SH-SY5Y (cell line): ENCODE measurements around the gene CDKL5.

ENCODE experiments used
- GATA2 ChIP-seq: IDR thresholded peaks from 2 replicates; pipeline ENCODE4 v1.6.1; 2011; ENCODE audit warnings: mild to moderate bottlenecking, low read depth, low read length
- GATA3 ChIP-seq: IDR thresholded peaks from 2 replicates; pipeline ENCODE4 v1.6.1; 2011; ENCODE audit warnings: low read depth, mild to moderate bottlenecking, low read length, moderate library complexity

Gene CDKL5

DNA sequence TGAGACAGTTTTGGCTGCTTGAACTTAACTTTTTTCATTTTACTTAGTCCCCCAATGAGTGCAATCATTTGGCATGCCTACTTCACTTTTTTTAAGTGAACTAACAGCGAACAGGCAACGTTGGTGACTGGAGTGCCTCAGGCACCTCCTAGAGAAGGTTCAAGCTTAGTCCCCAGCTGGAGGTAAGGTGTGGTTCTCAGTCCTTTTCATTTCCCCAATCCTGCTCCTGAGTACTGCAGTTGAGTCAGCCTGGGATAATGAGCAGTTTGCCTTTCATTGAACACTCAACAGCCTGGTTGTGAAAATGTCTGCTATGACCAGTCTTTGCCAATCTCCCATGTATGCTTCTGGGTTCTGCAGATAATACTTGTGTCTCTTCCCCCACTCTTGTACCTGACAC is 109.5 kb downstream of the CDKL5 start:
- TF ChIP-seq GATA3 (no peak), GATA2 (no peak)

DNA sequence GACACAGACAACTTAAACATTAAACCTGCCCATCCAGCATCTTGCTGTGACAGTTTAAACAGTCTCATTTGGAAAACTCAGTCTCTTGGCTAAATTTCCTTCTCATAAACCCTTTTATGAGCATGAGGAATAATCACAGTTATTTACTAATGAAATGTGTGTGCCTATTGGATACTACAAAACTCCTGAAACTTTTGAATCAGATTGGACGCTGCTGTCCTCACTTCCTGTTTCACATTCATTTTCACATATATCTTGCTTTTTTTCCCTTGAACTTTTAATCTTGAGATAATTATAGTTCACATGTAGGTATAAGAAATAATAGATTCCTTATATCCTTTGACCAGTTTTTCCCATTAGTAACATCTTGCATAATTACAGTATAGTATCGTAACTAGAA is 111.7 kb downstream of the CDKL5 start:
- TF ChIP-seq GATA3: no peak
- TF ChIP-seq GATA2: no peak

DNA sequence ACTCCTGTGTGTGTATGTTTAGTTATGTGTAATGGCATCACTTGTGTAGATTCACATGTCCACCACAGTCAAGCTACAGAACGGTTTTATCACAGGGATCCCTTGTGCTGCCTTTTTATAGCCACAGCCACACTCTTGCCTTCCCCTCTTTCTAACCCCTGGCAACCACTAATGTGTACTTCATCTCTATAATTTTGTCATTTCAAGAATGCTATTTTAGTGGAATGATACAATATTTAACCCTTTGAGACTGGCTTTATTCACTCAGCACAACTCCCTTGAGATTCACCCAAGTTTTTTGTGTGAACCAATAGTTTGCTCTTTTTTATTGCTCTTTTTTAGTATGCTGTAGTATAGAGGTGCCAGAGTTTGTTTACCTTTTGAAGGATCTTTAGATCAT is 112.1 kb downstream of the CDKL5 start:
- TF ChIP-seq GATA2: no peak
- TF ChIP-seq GATA3: no peak

DNA sequence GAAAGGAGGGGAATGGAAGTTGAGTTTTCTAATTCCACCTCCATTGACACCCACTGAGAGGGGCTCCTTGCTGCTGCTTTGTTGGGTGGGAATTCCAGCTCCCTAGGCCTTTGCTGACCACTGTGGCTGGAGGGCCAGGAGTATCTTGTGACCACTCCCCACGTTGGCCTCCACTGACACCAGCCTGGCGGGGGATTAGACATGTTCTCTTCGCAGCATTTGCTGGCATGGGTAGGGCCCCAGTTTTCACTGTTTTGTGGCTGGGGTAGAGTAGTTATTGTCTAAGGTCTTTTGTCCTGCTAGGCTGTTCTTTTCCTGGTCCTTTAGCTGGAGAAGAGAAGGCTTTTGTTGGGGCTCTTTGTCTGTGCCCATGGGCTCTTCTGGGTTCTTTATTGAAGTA is 116.7 kb downstream of the CDKL5 start:
- no peak for TF ChIP-seq GATA3
- TF ChIP-seq GATA2: no peak

DNA sequence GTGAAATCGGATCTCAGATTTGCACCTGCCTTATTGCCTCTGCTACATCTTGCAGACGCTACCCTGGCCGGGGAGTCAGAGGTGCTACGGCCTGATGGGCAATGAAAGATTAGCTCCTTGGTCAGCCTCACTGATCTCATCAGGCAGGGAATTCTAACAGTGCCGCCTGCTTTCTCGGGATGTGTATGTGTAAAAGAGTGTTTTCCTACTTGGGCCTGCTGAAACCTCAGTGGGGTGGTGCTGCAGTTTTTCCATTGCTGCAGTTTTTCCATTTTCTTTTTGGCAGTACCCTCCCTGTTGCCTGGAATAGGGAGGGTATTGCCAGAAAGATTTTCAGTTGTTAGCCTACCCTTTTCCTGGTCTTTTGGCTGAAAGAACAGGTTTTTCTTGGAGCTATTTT is 117.5 kb downstream of the CDKL5 start:
- TF ChIP-seq GATA3: no peak
- TF ChIP-seq GATA2: no peak

DNA sequence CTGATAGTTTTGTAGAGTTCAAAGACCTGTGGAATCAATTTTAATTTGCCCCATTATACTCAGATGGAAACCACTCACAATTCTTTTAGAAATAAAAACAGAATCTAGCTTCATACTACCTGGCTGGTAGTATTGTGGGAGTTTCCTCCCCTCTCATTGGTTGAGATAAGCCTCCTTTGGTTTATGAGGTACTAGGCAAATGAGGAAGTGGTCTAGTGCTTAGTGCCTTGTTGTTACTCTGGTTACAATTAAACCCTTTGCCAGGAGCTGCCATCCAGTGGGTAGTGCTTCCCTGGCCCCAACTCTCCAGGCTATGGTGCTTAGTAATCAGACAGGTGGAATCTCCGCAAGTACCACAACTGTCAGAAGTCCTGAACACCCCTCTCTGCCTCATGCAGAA is 118.3 kb downstream of the CDKL5 start:
- TF ChIP-seq GATA2: no peak
- TF ChIP-seq GATA3: no peak

DNA sequence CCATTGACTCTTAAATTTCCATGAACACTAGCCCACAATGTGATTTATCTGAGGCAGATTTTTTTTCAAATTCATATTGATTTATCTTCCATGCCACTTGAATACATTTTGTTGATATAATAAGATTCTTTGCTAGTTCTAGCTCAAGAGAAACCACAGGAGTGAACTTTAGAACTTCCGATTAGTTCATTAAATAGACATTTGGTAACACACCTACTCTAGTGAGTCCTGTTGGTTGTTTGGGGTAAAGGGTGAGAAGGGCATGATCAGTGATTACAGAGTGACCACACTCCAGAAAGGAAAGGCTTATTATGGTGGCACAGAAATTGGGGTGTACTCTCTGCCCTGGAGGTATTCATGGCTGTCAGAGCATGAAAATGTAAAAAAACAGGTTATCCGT is 120.4 kb downstream of the CDKL5 start:
- TF ChIP-seq GATA2 (no peak), GATA3 (no peak)

DNA sequence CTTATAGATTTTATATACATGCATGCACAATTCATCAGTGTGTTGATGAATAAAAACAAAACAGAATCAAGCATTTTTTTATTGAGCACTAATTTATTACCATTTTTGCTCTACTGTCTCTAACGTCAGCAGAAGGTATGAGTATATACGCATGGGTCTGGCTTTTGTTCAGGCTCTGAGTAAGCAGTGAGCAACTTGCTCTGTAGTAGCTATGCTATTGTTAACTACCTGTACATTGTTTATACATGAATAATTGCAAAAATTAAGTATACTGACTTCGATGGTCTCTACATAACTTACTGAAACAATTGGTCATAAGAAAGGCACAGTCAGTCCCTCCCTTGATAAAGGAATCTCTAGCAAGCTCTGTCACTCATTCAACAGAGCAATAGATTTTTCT is 123.6 kb downstream of the CDKL5 start:
- TF ChIP-seq GATA3 (no peak), GATA2 (no peak)

DNA sequence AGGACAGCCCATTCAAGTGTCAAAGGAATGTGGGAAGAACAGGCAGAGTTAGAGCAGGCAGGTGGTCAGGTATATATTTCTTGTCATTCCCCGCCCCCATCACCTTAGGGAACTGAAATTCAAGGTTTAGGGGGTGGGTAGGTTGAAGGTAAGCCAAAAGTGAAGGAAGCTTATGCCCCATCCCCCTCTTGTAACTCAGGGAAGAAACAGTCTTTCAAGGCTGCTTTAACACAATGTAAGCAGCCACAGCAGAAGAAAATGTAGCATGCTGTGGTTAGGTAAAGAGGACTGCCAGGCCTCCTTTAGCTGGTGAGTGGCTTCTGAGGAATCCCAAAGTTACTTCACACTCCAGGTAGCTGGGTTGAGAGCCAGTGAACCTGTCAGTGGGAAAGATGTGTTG is 124.2 kb downstream of the CDKL5 start:
- TF ChIP-seq GATA2 (no peak), GATA3 (no peak)

DNA sequence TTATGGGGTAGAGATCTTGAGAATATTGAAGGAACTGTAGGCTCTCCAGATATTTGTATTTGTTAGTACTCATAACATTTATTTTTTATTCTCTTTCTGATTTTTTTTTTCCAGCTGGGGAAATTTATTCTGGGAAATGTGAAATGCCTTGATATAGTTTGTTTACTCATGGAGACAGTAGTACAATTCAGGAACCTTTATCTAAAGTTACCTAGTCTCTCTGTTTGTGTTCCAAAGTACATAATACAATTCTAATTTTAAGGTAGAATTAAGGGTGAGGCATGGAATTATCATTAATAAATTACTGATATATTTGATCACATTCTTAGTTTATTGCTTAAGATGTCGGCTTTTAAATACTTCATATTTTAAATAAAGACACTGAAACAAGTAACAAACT is 132.5 kb downstream of the CDKL5 start:
- no peak for TF ChIP-seq GATA3
- no peak for TF ChIP-seq GATA2

DNA sequence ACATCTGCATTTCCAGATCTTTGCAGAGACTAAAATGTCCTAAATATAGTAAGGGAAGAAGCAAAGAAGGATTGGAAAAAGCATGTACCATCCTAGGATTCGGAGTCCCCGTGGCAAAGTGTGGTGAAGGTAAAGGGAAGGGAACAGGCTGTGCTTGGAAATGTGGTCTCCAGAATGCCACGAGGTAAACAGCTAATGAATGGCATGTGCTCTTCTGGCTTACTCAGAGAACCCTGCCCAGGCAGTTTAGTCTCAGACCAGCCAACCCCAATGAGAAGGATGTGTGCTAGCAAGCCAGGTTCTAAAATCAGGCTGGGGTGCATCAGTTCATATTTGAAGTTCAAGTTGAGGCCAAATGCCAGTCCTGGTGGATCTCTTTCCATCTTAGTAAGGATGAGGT is 133.4 kb downstream of the CDKL5 start:
- TF ChIP-seq GATA3 (no peak), GATA2 (no peak)

DNA sequence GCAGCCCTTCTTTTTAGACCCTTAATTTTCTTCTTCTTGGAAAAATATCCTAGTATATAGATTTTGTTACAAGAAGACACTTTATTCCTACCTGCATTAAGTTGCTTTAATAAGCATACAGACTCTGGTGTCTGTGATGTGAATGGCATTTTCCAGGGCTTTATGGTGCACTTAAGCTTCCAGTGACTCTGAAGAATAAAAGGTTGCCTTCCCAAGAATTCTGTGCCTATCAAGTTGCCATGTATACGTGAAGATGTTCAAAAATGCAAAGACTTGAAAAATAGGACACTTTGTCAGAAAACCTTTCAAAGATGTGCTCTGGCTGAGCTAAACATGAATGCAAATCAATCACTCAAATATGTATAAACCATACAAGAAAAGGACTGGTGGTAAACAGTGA is 135.6 kb downstream of the CDKL5 start:
- TF ChIP-seq GATA2 (no peak), GATA3 (no peak)

DNA sequence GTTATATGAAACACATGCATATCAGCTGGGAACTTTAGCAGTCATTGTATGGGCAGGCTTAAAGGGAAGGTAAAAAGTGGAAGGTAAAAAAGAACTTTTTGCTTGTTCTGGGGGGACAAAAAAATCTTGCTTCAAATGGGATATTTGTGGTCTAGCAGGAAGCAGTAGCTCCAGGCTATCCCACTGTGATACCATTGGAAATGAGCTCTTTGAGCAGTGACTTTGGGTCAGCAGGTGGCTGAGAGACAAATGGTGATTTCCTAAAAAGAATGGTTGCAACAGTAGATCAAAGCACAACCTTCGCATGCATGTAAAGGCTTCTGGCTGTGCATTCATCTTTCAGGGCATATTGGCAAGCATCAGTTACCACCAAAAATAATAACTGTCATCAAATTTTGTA is 140.3 kb downstream of the CDKL5 start:
- TF ChIP-seq GATA2: no peak
- no peak for TF ChIP-seq GATA3

DNA sequence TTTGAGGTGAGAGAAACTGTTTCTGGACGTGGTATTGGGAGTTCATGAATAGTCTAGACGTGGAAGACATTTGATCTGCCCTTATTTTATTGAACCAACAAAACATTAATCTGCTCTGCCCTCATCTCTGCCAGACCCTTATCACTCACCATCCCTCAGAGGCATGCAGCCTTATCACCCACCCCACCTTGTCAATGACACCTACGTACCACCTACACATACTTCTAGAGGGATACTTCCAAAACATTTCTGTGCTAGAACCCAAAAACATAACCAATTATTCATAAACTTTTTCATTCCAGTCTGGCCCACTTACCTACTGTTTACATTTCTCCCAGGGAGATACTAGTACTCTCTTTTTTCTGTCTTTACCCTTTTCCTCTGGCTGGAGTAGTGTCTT is 141.3 kb downstream of the CDKL5 start:
- TF ChIP-seq GATA2 (no peak), GATA3 (no peak)

DNA sequence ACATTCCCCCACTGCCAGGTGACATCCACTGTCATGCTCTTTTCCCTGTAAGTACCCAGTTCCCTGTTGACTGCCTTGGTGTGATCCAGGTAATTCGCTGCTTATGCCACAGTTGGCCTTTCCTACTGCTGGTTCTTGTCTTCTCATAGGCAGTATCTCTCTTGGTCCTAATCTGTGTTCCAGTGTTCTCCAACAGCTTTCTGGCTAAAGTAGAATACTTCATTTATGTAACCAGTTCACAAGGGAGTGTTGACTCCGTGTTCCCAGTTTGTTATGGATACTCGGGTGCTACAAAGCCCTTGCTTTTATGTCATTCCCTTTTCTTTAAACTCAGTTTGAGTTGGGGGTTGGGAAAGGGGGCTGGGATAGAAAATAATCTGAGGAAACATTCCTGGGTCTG is 148.1 kb downstream of the CDKL5 start:
- TF ChIP-seq GATA2: no peak
- no peak for TF ChIP-seq GATA3

DNA sequence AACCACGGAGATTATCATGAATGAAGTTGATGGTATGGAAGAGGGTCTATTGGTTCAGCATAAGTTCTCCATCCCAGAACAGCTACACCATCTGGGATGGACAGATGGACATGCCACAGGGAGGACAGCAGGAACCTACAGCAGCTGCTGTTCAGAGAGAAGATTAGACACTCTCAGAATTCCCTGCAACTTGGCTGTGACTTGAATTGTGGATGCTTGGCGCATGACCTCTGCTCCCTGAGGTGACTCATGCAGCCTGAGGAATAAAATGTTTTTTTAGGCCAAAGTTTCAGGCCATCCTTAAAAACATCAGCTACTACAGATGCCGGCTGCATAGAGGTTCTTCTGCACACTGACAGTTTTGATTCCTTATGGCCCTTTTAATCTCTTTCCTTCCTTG is 149.2 kb downstream of the CDKL5 start:
- no peak for TF ChIP-seq GATA3
- no peak for TF ChIP-seq GATA2

DNA sequence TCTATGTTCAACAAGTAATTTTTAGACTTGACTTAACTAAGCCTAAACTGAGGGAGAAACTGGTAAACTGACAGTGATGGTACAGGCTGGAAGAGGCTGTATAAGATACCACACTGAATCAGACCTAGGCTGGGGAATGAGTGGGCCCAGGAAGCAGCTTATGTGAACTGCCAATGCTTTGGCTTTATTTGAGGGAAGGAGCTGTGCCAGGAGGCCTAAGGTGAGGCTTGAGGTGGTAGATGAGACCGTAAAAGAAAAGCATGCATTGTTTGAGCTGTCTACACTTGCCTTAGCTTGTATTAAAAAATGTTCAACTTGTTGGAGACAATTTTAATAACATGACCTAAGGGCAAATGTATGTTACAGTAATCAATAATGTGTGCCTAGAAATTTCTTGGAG is 150.3 kb downstream of the CDKL5 start:
- no peak for TF ChIP-seq GATA3
- TF ChIP-seq GATA2: no peak

DNA sequence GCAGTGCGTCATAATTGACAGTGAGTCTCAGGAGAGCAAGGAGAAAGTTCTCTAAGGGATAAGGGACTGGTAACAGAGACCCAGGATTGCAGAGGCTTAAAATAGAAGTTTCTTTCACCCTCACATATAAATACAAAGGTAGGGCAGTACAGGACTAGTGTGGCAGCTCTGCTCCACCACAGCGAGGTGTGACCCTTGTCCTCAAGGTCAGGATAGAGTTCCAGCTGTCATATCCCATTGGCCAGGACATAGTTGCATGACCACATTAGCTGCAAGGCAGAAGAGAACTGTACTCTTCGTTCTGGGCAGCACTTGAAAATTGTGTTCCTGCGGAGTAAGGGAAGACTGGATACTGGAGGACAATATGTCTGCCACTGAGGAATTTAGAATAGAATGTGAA is 152.0 kb downstream of the CDKL5 start:
- no peak for TF ChIP-seq GATA3
- TF ChIP-seq GATA2: no peak
